Trophoblast cell (in vitro differentiated cells and primary cell): Measurements from ENCODE around the gene CLINT1.
"Not testable (repeated sequence)": the region's sequence is repeated elsewhere in the genome, so short reads cannot be mapped to it uniquely, and the experiment has no call there.

Source experiments
- DNase-seq, 2 donors: peaks; one replicate each; pipeline ENCODE4 v3.0.0-alpha.2; 2016
- H2AFZ ChIP-seq: 2 replicates; pipeline ENCODE4 v1.6.1; 2013; ENCODE audit warnings: low read length, moderate library complexity, mild to moderate bottlenecking; ENCODE audit not compliant: insufficient read depth, poor library complexity
- H2AK5ac ChIP-seq: 2 replicates; pipeline ENCODE4 v1.6.1; 2013; ENCODE audit warnings: mild to moderate bottlenecking, low read length
- H2BK120ac ChIP-seq: 2 replicates; pipeline ENCODE4 v1.6.1; 2013; ENCODE audit warnings: low read length, mild to moderate bottlenecking, moderate library complexity; ENCODE audit not compliant: insufficient read depth, poor library complexity
- H2BK12ac ChIP-seq: 2 replicates; pipeline ENCODE4 v1.6.1; 2013; ENCODE audit warnings: mild to moderate bottlenecking, low read length, moderate library complexity
- H2BK5ac ChIP-seq: 2 replicates; pipeline ENCODE4 v1.6.1; 2013; ENCODE audit warnings: low read length, low read depth, moderate library complexity, mild to moderate bottlenecking; ENCODE audit not compliant: poor library complexity
- H3K14ac ChIP-seq: 2 replicates; pipeline ENCODE4 v1.6.1; 2013; ENCODE audit warnings: mild to moderate bottlenecking, low read length
- H3K18ac ChIP-seq: 2 replicates; pipeline ENCODE4 v1.6.1; 2013; ENCODE audit warnings: mild to moderate bottlenecking, low read length
- H3K23ac ChIP-seq: 2 replicates; pipeline ENCODE4 v1.6.1; 2013; ENCODE audit warnings: low read length
- H3K27ac ChIP-seq: 2 replicates; pipeline ENCODE4 v1.5.1; 2013; ENCODE audit warnings: low read depth, mild to moderate bottlenecking, inconsistent platforms, low read length, moderate library complexity
- H3K27me3 ChIP-seq: 2 replicates; pipeline ENCODE4 v1.6.1; 2013; ENCODE audit warnings: inconsistent platforms, mild to moderate bottlenecking, low read length, moderate library complexity; ENCODE audit not compliant: insufficient read depth
- H3K36me3 ChIP-seq, 2 experiments: 1 replicate in 1 of 2; 2 replicates in 1 of 2; pipeline ENCODE4 v1.6.1; 2013; ENCODE audit warnings: low read length in 2 of 2, mild to moderate bottlenecking in 2 of 2, moderate library complexity in 1 of 2; ENCODE audit not compliant: insufficient read depth in 2 of 2, control insufficient read depth in 1 of 2
- H3K4ac ChIP-seq: 2 replicates; pipeline ENCODE4 v1.6.1; 2013; ENCODE audit warnings: low read depth, mild to moderate bottlenecking, low read length, moderate library complexity
- H3K4me1 ChIP-seq, 2 experiments: 1 replicate in 1 of 2; 2 replicates in 1 of 2; pipeline ENCODE4 v1.6.1; 2013; ENCODE audit warnings: low read length in 2 of 2, mild to moderate bottlenecking in 2 of 2, moderate library complexity in 1 of 2; ENCODE audit not compliant: insufficient read depth in 2 of 2, control insufficient read depth in 1 of 2
- H3K4me2 ChIP-seq: 2 replicates; pipeline ENCODE4 v1.6.1; 2013; ENCODE audit warnings: inconsistent platforms, mild to moderate bottlenecking, low read length, moderate library complexity
- H3K4me3 ChIP-seq: 2 replicates; pipeline ENCODE4 v1.5.1; 2013; ENCODE audit warnings: mild to moderate bottlenecking, low read depth, low read length, inconsistent platforms
- H3K79me1 ChIP-seq: one replicate; pipeline ENCODE4 v1.6.1; 2013; ENCODE audit warnings: low read length
- H3K79me2 ChIP-seq: 2 replicates; pipeline ENCODE4 v1.6.1; 2013; ENCODE audit warnings: low read length, mild to moderate bottlenecking; ENCODE audit not compliant: control insufficient read depth, insufficient read depth, poor library complexity
- H3K9ac ChIP-seq: 2 replicates; pipeline ENCODE4 v1.6.1; 2013; ENCODE audit warnings: mild to moderate bottlenecking, low read length
- H3K9me3 ChIP-seq: 2 replicates; pipeline ENCODE4 v1.6.1; 2013; ENCODE audit warnings: low read depth, mild to moderate bottlenecking, control low read depth, inconsistent platforms, low read length; ENCODE audit not compliant: insufficient read depth
- H4K12ac ChIP-seq: 2 replicates; pipeline ENCODE4 v1.6.1; 2013; ENCODE audit warnings: low read depth, mild to moderate bottlenecking, low read length, moderate library complexity
- H4K8ac ChIP-seq: 2 replicates; pipeline ENCODE4 v1.6.1; 2013; ENCODE audit warnings: low read depth, mild to moderate bottlenecking, low read length, moderate library complexity
- H4K91ac ChIP-seq: one replicate; pipeline ENCODE4 v1.6.1; 2013; ENCODE audit warnings: low read depth, mild to moderate bottlenecking, low read length, moderate library complexity
- WGBS: extraction: QIAGEN DNeasy Blood & Tissue Kit; methylation state at CpG from one replicate; pipeline ENCODE4 v1.1.7; 2013; ENCODE audit warnings: missing lambda C conversion rate; ENCODE audit not compliant: insufficient read length, insufficient coverage; ENCODE audit errors: extremely low coverage; 5-methylcytosine and 5-hydroxymethylcytosine counted together

The CLINT1 gene

GRCh38 chr5:157855404-157855994 is 3.4 kb downstream of the CLINT1 start:
- no CpG with 5 or more reads among the region's 10 CpGs for WGBS
- Histone ChIP-seq H2BK120ac (no peak overlapping the region), H3K79me2 (peaks cover 15% of the 10 kb centered on the region), H3K4me3 (no peak overlapping the region), H2BK5ac (no peak overlapping the region), H3K9me3 (no peaks in the 10 kb centered on the region), H3K4ac (peak overlapping the region; percentile 93), H4K8ac (no peak overlapping the region), H2AK5ac (no peak overlapping the region), H3K27me3 (no peaks in the 10 kb centered on the region), H3K14ac (no peak overlapping the region), H4K91ac (no peak overlapping the region), H3K4me2 (no peak overlapping the region), H3K23ac (no peak overlapping the region), H3K18ac (no peak overlapping the region), H2AFZ (no peak overlapping the region), H3K79me1 (peaks cover 9% of the 10 kb centered on the region), H3K36me3 (peaks cover 0 to 2% of the 10 kb centered on the region in 2 experiments), H3K9ac (no peak overlapping the region), H2BK12ac (no peak overlapping the region), H4K12ac (no peak overlapping the region), H3K27ac (no peak overlapping the region), H3K4me1 (no peaks in the 10 kb centered on the region)
- DNase-seq = peak; percentile 58 to 79

DNA sequence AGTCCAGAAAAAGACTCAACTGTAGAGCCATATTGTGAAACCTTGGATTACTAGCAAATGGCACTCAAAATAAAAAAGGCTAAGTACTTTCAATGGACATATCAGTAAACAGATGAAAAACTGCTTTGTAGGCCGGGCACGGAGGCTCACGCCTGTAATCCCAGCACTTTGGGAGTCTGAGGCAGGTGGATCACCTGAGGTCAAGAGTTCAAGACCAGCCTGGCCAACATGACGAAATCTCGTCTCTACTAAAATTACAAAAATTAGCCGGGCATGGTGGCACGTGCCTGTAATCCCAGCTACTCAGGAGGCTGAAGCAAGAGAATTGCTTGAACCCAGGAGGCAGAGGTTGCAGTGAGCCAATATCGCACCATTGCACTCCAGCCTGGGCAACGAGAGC is 5.6 kb downstream of the CLINT1 start:
- H4K12ac ChIP-seq, DNase-seq, H3K79me2 ChIP-seq, H3K27ac ChIP-seq, H3K9ac ChIP-seq, H3K9me3 ChIP-seq, H2AFZ ChIP-seq, H2BK120ac ChIP-seq, H3K27me3 ChIP-seq, H3K79me1 ChIP-seq, H3K36me3 ChIP-seq, H3K4me2 ChIP-seq, H3K4me3 ChIP-seq, H3K23ac ChIP-seq, H2BK12ac ChIP-seq, H3K14ac ChIP-seq, H4K8ac ChIP-seq, H3K4me1 ChIP-seq, H2BK5ac ChIP-seq, H3K18ac ChIP-seq, H4K91ac ChIP-seq, H2AK5ac ChIP-seq: not testable (repeated sequence)
- peak overlapping the region; percentile 91 for H3K4ac ChIP-seq
- WGBS = no CpG with 5 or more reads among the region's 9 CpGs

- no peak overlapping the region for H4K8ac ChIP-seq
- DNase-seq = no peak
- H3K14ac ChIP-seq = no peak overlapping the region
- H3K9ac ChIP-seq = no peak overlapping the region
- peaks cover 5% of the 10 kb centered on the region for H3K79me2 ChIP-seq
- no peak overlapping the region for H3K4me2 ChIP-seq
- H2BK120ac ChIP-seq = no peak overlapping the region
- no peaks in the 10 kb centered on the region for H3K27me3 ChIP-seq
- no peaks in the 10 kb centered on the region for H3K9me3 ChIP-seq
- no CpG with 5 or more reads among the region's 3 CpGs for WGBS
- no peak overlapping the region for H2AFZ ChIP-seq
- no peak overlapping the region for H4K12ac ChIP-seq
- no peak overlapping the region for H4K91ac ChIP-seq
- H3K36me3 ChIP-seq = peaks cover 2 to 7% of the 10 kb centered on the region in 2 experiments
- no peak overlapping the region for H2AK5ac ChIP-seq
- no peak overlapping the region for H3K4me3 ChIP-seq
- H3K23ac ChIP-seq = no peak overlapping the region
- H3K18ac ChIP-seq = no peak overlapping the region
- no peaks in the 10 kb centered on the region for H3K4me1 ChIP-seq
- peak overlapping the region; percentile 86 for H3K4ac ChIP-seq
- H2BK5ac ChIP-seq = no peak overlapping the region
- no peak overlapping the region for H2BK12ac ChIP-seq
- H3K27ac ChIP-seq = no peak overlapping the region
- no peaks in the 10 kb centered on the region for H3K79me1 ChIP-seq
Measured at GRCh38 chr5:157845914-157846598, 12.9 kb downstream of the CLINT1 start.

GRCh38 chr5:157842787-157843186 is 16.2 kb downstream of the CLINT1 start:
- Histone ChIP-seq H3K9me3 (no peaks in the 10 kb centered on the region), H2AK5ac (no peak overlapping the region), H4K12ac (no peak overlapping the region), H3K4me1 (no peaks in the 10 kb centered on the region), H3K79me1 (no peaks in the 10 kb centered on the region), H3K79me2 (peaks cover 5% of the 10 kb centered on the region), H2BK5ac (no peak overlapping the region), H3K4ac (no peak overlapping the region), H3K27me3 (no peaks in the 10 kb centered on the region), H3K4me3 (no peak overlapping the region), H3K9ac (no peak overlapping the region), H2BK12ac (no peak overlapping the region), H4K8ac (no peak overlapping the region), H3K36me3 (peaks cover 2 to 3% of the 10 kb centered on the region in 2 experiments), H3K18ac (no peak overlapping the region), H3K27ac (no peak overlapping the region), H3K4me2 (no peak overlapping the region), H2BK120ac (no peak overlapping the region), H3K23ac (no peak overlapping the region), H3K14ac (no peak overlapping the region), H2AFZ (no peak overlapping the region), H4K91ac (no peak overlapping the region)
- DNase-seq = no peak
- WGBS = no CpG with 5 or more reads among the region's 4 CpGs
